Stimulated activated CD8-positive, alpha-beta memory T cell treated with anti-CD3 and anti-CD28 coated beads, Interleukin-12 subunit alpha, Interleukin-12 subunit beta, amount 100 ng/mL, for 24 hours (primary cell): ENCODE data around the gene BRD7.

Experiments used
- DNase-seq: peaks from one replicate; pipeline ENCODE4 v3.0.0-alpha.2; 2020; ENCODE audit errors: extremely low read depth

BRD7 gene

DNA sequence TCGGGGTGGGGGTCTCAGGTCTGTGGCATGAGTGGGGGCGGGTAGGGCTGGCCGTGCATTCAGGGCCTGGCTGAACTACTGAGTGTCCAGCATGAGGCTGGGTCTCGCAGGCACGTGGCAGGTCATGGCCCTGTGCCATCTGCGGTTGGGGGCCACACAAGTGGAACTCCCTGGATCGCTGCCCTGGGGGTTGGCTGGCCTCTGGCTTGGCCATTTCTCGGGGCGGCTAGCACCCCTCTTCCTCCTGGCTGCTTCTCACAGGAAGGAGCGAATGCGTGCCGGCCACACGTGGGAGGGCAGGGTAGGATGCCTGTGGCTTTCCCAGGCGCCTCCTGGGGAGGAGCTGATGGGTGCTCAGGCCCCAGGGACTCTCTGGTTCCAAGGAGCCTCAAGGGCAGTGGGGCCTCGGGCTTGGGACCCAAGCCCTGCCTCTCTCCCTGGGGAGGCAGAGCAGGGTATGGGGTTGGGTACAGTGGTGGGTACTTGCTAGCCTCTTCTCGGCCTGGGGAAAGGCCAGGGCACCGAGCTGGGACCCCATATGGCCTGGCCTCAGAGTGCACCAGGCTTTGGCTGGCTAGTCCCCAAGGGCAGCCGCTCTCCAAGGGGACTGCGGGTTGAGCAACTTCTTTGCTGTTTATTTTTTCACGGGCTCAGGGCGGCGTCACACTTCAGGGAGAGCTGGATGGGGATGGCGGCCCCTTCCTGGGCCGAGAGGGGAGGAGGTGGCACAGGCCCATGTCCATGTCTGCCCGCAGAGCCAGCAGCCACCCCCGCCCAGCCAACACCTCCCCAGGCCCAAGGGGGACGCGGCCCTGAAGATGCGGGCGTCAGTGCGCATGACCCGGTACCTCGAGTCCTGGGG is 65.0 kb downstream of the BRD7 start:
- DNase-seq = no peak

DNA sequence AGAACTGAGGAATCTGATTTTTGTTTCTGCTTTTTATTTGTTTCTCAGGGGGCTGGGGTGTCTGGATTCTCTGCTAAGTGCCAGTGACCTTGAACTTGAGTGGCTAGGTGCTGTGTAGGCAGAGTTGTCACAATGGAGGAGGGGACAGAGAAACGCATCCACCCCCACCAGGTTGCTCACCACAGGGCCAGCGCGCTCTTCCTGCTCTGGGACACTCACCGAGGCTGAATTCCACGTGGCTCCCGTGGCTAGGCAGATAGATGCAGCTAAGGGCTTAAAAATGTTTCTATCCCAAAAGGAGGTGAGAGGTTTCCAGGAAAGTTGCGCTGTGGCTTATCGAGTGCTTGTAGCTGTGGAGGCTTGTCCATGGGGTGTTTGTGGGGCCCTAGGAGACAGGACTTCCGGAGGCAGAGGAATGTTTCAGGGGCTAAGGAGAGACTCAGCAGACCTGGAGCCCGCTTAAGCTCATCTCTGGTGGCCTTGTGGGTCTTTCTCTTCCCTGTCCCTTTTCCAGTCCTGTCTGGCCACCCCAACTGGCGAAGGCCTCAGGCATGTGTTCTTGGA is 65.7 kb downstream of the BRD7 start:
- DNase-seq = no peak

DNA sequence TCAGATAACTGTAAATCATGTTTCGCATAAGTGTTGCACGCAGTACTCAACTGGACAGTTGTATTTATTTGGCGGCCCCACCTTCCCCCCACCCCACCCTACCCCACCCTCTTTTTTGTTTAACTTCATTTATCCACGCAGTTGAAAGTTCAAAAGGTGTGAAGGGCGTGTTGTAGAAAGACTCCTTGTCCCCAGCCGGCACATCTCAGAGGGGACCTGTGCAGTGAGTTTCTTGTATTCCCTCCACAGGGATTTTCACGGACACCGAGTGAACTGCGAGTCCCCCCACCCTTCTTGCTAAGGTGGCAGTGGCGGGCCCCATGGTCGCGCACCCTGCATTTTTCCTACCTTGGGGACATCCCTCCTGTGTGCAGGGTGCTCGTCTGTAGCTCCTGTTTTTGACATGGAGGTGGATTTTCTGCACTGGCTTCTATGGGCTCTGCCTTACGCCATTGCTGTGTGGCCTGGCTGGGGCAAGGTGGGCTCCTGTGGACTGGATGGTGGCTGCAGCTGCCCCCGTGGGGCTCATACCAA is 66.2 kb downstream of the BRD7 start:
- DNase-seq = no peak

DNA sequence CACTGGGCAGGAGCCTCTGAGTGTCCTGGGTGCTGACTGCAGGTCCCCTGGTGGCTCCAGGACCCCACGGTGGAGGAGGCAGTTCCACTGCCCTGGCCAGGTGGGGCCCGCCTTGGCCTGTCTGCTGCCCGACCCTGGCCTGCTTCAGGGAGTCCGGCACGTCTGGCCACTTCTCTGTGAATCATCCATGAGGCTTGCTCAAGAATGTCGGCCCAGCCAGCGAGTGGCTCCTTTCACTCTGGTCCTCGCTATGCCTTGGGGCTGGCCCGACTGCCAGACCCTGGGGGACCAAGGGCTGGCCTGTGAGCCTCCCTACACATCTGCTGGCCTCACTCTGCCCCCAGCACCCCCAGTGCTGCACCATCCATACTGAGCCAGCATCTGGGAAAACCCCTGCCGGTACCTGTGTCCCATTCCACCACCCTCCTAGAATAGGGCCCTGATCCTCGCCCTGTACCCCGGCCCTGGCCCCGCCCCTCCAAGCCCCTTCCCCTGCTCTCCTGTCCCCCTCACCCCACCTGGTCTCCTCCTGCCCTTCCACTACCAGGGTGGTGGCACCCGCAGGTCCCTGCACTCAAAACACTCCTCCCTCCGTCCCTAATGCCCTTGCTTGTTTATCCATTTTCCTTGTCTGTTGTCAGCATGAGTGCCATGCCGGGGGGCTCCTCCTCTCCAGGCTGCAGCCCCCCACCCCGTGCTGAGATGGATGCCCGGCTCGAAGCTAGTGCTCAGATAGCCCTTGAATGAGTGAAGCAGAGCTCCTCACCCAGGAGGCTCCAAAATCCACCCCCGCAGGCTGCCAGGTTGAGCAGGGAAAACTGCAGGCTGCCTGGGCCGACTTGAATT is 66.9 kb downstream of the BRD7 start:
- no peak for DNase-seq

DNA sequence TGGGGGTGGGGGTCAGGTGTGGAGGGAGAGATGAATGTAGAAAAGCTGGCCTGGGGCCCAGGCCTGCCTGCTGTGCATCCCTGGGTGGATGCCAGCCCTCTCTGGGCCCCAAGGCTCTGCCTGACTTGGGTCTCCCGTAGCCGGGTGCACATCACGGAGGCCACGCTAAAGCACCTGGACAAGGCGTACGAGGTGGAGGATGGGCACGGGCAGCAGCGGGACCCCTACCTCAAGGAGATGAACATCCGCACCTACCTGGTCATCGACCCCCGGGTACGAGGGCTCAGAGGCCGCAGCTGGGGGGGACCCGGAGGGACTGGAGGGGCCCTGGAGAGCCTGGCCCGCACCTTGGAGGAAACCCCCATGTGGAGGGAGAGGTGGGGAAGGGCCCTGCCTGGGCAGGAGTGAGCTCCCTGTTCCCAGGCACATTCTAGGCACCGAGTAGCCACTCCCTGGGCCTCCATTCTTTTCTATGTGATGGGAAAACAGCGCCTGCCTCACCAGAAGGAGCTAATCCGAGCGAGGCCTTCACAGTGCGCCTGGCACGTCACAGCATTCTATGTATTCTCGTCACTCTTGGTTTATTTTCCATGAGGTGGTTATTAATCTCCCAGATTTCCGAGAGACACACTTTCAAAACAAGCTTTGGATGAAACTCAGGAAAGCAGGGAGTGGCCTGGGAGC is 67.7 kb downstream of the BRD7 start:
- no peak for DNase-seq

DNA sequence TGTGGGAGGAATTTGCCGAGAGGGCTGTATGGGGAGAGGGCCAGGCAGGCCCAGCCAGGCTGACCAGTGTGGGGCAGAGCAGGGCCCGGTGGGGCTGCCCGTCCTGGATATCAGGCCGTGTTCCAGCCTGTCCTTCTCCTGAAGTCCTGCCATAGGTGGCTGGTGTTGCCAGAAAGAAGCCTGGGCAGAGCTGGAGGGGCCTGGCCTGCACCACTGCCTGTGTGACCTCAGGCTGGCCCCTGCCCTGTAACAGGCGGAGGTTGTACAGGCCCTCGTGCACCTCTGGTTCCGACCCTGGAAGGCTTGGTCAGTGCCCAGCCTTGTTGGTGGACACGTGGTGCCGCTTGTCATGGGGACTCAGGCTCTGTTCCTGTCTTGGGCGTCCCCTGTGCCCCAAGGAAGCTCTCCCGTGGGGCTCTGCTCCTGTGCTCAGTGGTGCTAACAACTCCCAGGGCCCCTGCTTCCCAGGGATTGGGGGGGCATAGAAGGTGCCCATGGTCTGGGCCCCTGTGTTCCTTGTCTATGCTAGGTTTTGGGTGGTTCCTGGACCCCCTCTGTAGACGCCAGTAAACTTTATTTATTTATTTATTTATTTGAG is 69.2 kb downstream of the BRD7 start:
- DNase-seq = no peak

DNA sequence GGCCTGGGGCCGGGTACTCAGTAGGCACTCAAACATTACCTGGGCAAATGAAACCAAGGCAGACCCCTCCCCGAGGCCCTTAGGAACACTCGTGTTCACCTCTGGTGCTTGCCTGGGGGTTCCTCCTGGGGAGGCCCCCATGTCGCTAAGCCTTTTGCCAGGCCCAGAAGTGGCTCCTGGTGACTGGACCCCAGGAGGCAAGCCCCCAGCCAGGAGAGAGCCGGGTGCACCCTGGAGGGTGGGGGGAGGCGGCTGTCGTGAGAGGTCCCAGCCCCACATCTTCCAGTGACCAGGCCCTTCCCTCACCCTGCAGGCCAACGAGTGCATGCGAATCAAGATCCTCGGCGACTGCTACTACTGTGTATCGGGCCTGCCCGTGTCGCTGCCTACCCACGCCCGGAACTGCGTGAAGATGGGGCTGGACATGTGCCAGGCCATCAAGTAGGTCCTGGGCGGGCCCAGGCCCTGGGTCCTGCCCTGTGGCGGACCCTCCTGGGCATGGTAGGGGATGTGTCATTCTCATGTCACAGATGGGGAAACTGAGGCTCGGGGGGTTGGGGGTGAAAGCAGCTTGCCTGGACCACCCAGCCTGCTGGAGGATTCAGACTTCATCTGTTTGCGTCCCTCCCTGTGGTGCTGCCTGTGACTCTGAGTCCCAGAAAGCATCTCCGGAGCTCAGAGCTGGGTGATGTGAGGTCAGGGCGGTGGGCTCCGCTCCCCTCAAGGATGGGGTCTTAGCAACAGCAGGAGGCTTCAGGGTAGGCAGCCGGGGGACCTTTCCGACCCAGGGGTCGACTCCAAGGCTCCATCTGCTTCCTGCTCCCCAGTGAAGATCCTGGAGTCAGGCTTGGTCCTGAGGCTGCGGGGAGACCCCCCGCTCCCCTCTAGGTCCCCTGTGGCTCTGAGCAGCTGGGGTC is 69.9 kb downstream of the BRD7 start:
- no peak for DNase-seq

DNA sequence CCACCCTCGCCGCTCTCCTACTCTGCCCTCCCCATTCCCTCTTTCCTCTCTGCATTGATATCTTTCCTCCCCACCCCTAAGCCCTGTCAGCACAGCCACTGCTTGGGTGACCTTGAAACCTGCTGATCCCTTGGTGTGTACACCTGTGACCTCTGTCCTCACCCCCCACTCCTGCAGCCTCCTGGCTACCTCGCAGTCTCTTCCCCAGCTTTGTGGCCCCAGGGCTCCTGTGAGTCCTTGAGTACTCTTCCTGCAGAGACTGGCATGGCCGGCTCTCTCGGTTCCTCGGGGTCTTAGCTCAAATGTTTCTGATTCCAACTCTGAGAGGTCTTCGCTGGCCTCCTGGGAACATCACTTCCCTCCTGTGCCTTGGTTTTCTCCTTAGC is 70.7 kb downstream of the BRD7 start:
- DNase-seq = no peak

DNA sequence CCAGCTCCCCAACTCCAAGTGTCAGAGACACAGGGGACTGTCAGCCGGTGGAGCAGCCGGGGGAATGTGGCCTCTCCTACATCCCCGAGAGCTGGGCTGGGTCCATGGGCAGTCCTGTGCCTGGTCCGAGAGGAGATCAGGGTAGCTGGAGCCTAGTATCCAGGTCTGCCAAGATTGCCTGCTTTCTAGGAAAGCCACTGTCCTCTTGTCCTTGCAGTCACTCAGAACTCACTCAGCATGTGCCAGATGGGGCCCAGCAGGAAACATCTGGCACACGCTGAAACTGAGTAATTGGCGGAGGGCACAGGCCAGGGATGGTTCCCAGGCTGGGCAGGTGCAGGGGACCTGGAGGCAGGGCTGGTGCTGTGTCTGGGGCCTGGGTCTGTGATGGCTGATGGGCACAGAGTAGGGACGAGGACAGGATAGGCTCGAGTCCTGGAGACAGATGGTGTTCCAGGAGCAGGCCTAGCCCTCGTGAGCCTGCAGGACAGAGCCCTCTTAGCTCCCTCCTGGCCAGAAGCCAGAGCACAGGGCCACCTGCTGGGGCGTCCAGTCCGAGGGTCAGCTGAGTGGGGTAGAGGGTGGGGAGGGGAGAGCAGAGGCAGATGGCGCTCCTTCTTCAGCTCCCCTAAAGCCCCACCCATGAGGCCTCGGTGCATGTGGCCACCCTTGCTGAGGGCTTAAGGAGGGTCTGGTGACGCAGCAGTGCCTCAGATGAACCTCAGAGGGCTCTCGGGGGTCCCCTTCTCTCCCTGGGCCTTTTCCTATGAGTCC is 71.3 kb downstream of the BRD7 start:
- no peak for DNase-seq

DNA sequence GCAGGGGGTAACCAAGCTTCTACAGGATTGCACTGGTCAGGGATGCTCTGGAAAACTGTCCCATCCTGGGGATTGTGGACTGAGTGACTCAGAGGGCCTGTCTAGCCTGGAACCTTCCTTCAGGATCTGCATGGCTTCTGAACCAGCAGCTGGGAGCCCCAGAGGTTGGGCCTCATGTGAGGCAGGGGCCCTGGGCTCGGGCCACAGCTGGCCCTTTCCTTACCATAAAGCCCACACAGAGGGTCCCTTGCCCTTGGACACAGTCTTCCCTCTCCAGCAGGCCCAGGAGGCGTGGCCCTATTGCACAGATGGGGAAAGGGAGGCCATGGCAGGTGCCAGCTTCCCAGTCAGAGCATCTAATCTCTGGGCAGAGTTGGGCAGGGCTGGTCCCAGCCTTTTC is 72.0 kb downstream of the BRD7 start:
- no peak for DNase-seq

DNA sequence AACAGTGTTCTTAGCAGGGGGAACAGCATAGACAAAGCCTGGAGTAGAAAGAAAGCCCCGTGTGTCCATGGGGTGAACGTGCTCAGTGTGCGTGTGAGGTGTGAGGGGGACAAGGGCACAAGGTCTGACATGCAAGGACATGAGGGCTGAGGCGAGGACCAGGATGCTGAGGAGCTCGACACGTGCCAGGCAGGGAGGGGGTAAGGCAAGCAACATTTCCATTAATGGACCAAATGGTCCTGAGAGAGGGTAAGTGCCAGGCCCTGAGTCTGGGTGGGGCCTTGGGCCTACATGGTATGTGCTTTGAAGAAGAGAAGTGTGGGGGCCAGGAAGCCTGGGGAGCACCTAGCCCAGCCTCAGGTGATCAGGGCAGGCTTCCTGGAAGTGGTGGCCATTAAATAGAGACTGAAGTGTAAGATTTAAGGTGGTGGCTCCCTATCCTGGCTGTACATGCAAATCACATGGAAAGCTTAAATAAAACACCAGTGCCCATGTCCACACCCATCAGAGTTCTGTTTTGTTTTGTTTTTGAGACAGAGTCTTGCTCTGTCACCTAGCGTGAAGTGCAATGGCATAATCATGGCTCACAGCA is 73.2 kb downstream of the BRD7 start:
- no peak for DNase-seq

DNA sequence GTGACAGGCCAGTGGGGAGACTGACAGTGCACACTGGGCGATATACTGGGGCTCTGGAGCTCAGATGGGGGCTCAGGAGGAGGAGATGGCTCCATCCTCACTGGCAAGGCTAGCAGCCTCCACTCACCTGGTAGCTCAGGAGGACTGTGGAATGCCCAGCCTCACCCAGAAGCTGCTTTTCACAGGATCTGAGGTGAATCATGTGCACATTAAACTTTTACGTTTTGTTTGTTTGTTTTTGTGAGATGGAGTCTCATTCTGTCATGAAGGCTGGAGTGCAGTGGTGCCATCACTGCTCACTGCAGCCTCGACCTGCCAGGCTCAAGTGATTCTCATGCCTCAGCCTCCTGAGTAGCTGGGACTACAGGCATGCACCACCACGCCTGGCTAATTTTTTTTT is 73.8 kb downstream of the BRD7 start:
- no peak for DNase-seq

DNA sequence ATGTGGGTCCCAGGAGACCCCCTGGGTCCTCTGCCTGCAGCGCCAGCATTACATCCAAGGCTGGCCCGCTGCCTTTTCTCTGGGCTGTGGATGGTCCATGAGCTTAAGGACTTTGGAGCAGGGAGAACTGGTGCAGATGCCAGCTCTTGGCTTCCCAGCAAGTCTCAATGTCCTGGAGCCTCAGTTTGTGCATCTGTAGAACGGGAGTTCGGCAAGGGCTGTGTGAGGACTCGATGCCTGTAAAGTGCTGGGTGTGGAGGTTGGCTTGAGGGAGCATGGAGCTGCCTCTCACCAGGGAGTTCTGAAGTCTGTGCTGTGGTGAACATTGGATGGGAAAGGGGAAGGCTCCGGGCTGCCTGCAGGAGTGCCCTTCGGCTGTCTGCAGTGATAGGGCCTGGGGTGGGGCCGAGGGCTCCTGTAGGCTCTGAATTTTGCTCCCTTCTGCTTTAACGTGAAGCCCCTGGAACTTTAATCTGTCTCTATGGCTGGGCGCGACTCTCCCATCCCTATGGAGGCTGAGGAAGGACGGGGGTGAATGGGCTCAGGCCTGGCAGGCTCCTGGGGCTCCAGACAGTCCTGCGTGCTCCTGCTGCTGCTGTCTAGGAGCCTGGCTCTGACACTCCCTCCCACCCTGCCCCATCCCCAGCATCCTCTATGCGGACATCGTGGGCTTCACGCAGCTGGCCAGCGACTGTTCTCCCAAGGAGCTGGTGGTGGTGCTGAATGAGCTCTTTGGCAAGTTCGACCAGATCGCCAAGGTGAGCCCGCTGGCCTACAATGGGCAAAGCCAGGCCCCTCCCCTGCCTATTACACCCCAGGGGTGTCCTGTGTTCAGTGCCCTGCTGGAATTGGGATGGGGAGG is 74.6 kb downstream of the BRD7 start:
- no peak for DNase-seq

DNA sequence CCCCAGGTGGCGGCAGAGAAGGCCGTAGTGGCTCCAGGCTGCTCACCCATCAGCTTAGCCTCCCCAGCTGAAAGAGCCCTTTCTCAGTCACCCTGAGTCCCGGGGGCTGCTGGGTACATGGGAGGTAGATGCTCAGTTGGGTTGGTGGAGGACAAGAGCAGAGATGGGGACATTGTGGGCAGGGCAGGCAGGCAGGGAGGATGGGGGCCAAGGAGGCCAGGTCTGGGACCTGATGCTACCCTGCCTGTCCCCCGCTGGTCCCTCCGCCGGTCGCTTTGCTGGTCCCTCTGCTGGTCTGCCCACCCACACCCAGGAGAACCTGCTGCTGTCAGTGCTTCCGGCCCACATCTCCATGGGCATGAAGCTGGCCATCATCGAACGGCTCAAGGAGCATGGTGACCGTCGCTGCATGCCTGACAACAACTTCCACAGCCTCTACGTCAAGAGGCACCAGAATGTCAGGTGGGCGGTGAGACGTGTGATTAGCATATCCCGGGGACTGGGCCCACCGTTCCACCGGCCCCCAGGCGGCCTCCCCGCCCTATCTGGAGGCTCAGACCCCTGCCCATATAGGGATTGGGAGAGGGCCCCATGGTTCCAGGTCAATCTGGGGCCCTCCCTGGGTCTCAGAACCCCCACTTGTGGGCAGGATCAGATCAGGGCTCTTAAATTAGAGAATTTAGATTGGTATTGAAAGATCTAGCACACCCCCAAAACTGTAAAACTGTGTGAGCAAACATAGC is 75.6 kb downstream of the BRD7 start:
- no peak for DNase-seq

DNA sequence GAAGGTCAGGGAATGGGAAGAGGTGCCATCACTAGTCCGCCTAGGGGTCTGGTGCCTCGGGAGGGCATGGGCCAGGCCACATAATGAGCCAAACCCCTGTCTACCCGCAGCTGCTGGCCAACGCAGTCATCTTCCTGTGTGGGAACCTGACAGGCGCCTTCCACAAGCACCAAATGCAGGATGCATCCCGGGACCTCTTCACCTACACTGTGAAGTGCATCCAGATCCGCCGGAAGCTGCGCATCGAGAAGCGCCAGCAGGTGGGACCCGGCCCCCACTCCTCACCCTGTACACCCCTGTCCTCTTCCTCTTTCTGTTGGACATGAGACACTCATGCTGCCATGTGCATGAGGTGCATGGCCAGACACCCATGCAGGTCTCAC is 76.2 kb downstream of the BRD7 start:
- DNase-seq = no peak

DNA sequence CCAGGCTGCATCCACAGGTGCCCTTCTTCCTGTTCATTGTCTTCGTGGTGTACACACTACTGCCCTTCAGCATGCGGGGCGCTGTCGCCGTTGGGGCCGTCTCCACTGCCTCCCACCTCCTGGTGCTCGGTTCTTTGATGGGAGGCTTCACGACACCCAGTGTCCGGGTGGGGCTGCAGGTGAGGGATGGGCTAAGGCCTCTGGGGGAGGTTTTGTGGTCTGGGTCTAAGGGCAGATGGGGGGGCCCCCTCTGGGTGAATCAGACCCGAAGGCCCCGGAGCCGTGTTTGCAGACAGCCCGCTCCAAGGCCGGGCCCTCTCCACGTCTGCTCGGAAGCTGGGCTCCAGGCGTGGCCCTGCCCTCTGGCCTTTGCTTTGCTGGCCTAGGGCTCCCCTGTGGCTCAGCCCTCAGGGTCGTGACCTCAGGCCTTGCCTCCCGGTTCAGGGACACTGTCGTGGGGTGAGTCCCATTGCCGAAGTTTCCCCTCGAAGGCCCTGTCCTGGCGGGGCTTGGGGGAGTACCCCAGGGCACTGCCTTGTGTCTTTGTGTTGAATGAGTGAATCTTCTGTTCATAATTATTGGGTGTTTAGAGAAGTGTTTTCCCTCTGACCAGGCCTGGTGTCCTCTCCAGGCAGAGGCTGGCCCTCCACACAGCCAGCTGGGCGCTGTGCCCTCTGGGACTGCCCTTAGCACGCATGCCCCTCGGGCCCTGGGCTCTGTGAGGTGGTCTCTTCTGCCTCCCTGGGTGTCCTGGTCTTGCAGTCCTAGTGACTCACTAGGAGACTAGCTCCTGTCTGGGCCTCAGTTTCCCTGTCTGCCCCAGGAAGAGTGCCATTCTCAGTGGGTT is 76.8 kb downstream of the BRD7 start:
- DNase-seq = no peak

DNA sequence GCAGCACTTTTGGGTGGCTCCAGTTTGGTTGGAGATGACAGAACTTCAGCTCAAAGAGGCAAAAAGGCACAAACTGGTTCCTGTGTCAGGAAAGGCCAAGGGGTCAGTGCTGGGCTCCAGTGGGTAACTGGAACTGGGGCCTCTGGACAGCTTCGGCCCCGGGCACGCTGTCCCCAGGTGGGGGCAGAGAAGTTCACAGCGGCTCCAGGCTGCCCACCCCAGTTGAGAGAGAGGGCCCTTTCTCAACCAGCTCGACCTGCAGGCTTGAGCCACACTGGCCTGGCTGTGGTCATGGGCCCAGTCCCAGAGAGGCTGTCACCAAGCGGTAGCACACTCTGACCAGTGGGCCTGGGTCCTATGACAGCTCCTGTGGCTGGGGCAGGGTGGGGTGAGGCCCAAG is 77.9 kb downstream of the BRD7 start:
- no peak for DNase-seq
